ENCODE results near the gene OR8K3. TPM values are rescaled to one million over a fixed set of nuclear protein-coding genes. Genes with fewer than 3 reads are reported as not detected.

OR8K3 gene
- polyA plus RNA-seq, 2 donors = not detected

GRCh38 chr11:56353991-56354390 lies 39.0 kb downstream of the OR8K3 start, which contains the start of gene OR8J1:
Gene OR8J1, plus strand, starts transcription at chr11:56354291. Its CDS starts 5,956 bp downstream, at chr11:56360247.
- 40 to 70% methylated on average over 2 of the region's 2 CpGs for WGBS, 2 donors
- Histone ChIP-seq H3K4me3 (ENCODE audit: low read depth in 1 of 2, low read length in 2 of 2) (no peak within 1 kb of the TSS), H3K27ac (ENCODE audit: low read depth in 2 of 2, low read length in 1 of 2) (no peak within 1 kb of the TSS), H3K9me3 (ENCODE audit: control insufficient read depth in 2 of 2, insufficient read depth in 1 of 2, low read depth in 1 of 2, low read length in 1 of 2) (no peaks in the 10 kb centered on the region), H3K36me3 (ENCODE audit: control insufficient read depth in 2 of 2, insufficient read depth in 2 of 2, low read length in 1 of 2) (no peaks in the 10 kb centered on the region), H3K27me3 (ENCODE audit: control insufficient read depth in 1 of 2, insufficient read depth in 2 of 2, low read length in 2 of 2) (no peaks in the 10 kb centered on the region), H3K4me1 (ENCODE audit: control insufficient read depth in 2 of 2, insufficient read depth in 2 of 2, low read length in 1 of 2) (no peaks in the 10 kb centered on the region)

Other genes starting within 250 kb of the OR8K3 start
- not detected for gene OR8I2, start 221.8 kb upstream of the OR8K3 start, polyA plus RNA-seq
- gene OR8H2, start 211.5 kb upstream of the OR8K3 start, polyA plus RNA-seq = not detected
- not detected for gene OR8H3, start 192.8 kb upstream of the OR8K3 start, polyA plus RNA-seq
- gene OR8J3, start 174.9 kb upstream of the OR8K3 start, polyA plus RNA-seq = not detected
- gene OR8K5, start 154.8 kb upstream of the OR8K3 start, polyA plus RNA-seq = not detected
- gene OR5J2, start 138.5 kb upstream of the OR8K3 start, polyA plus RNA-seq = not detected
- gene OR5T2, start 80.9 kb upstream of the OR8K3 start, polyA plus RNA-seq = not detected
- not detected for gene OR5T3, start 62.9 kb upstream of the OR8K3 start, polyA plus RNA-seq
- not detected for gene OR5T1, start 41.0 kb upstream of the OR8K3 start, polyA plus RNA-seq
- not detected for gene OR8H1, start 22.9 kb upstream of the OR8K3 start, polyA plus RNA-seq
- gene OR8K1, start 30.9 kb downstream of the OR8K3 start, polyA plus RNA-seq = not detected
- not detected for gene OR8J1, start 39.1 kb downstream of the OR8K3 start, polyA plus RNA-seq
- gene OR8U1, start 60.5 kb downstream of the OR8K3 start, polyA plus RNA-seq = not detected
- gene OR5AL1, start 97.6 kb downstream of the OR8K3 start, polyA plus RNA-seq = not detected
- gene OR5M3, start 158.2 kb downstream of the OR8K3 start, polyA plus RNA-seq = not detected
- not detected for gene OR5M8, start 176.2 kb downstream of the OR8K3 start, polyA plus RNA-seq
- gene OR5M11, start 228.1 kb downstream of the OR8K3 start, polyA plus RNA-seq = not detected